ENCODE data around the gene MOCOS.

DNA sequence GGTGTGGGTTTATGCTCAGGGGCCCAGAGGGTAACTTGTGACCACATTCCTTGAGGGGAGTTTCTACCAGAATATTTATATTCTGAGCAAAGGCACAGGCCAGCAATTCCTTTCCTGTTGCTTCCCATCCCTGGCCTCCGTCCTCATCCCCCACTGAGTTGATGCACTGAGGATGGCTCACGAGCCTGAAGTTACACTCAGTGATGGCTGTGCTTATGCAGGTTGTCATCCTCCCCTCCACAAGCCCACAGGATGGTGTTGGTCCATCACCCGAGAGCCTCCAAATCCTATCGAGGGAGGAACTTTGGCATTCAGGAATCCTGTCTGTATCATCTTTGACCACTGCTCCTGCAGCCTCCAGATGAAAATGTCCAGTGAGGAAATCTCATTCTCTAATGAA, 81.9 kb downstream of the MOCOS start:
- no peak for TF ChIP-seq POLR2A (IDR thresholded peaks at IDR 0.05)
- TF ChIP-seq, protein P1, sequence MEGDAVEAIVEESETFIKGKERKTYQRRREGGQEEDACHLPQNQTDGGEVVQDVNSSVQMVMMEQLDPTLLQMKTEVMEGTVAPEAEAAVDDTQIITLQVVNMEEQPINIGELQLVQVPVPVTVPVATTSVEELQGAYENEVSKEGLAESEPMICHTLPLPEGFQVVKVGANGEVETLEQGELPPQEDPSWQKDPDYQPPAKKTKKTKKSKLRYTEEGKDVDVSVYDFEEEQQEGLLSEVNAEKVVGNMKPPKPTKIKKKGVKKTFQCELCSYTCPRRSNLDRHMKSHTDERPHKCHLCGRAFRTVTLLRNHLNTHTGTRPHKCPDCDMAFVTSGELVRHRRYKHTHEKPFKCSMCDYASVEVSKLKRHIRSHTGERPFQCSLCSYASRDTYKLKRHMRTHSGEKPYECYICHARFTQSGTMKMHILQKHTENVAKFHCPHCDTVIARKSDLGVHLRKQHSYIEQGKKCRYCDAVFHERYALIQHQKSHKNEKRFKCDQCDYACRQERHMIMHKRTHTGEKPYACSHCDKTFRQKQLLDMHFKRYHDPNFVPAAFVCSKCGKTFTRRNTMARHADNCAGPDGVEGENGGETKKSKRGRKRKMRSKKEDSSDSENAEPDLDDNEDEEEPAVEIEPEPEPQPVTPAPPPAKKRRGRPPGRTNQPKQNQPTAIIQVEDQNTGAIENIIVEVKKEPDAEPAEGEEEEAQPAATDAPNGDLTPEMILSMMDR (IDR thresholded peaks at IDR 0.05), result no peak
